IgD-negative memory B cell (primary cell): ENCODE measurements around the gene CCL24. TPM values are rescaled to one million over a fixed set of nuclear protein-coding genes. Genes with fewer than 3 reads are reported as not detected.
"Not testable (repeated sequence)": the region's sequence is repeated elsewhere in the genome, so short reads cannot be mapped to it uniquely, and the experiment has no call there.

Experiments
- H3K27ac Mint-ChIP-seq, 3 donors: one replicate each; pipeline ENCODE4 v1.8.0; 2020 to 2022; ENCODE audit warnings: mild to moderate bottlenecking in 3 of 3, mixed read lengths in 3 of 3, moderate library complexity in 1 of 3
- H3K27me3 Mint-ChIP-seq: one replicate; pipeline ENCODE4 v1.8.0; 2021; ENCODE audit warnings: mixed read lengths
- H3K36me3 Mint-ChIP-seq: one replicate; pipeline ENCODE4 v1.8.0; 2020; ENCODE audit warnings: mild to moderate bottlenecking, mixed read lengths
- H3K4me1 Mint-ChIP-seq, 3 donors: one replicate each; pipeline ENCODE4 v1.8.0; 2020 to 2022; ENCODE audit warnings: mixed read lengths in 3 of 3, mild to moderate bottlenecking in 1 of 3
- H3K4me3 Mint-ChIP-seq, 4 donors: one replicate each; pipeline ENCODE4 v1.8.0; 2020 to 2022; ENCODE audit warnings: mild to moderate bottlenecking in 4 of 4, mixed read lengths in 4 of 4, moderate library complexity in 3 of 4
- H3K9me3 Mint-ChIP-seq, 3 donors: one replicate each; pipeline ENCODE4 v1.8.0; 2020 to 2021; ENCODE audit warnings: mixed read lengths in 3 of 3, mild to moderate bottlenecking in 1 of 3
- polyA plus RNA-seq: library from polyadenylated mRNA; unstranded; fragments of 300-500 nt; fragmentation: Illumina TruSeq; gene quantifications from one replicate; pipeline ENCODE4 v1.2.3, GENCODE V29; 2021

CCL24 gene
- polyA plus RNA-seq, 1 donor from 2014 or later = not detected

- Mint-ChIP-seq H3K36me3 (no peaks in the 10 kb centered on the region), H3K27ac (no peak overlapping the region), H3K4me3 (no peak overlapping the region), H3K27me3 (peaks cover 18% of the 10 kb centered on the region), H3K4me1 (peaks cover 0 to 4% (median 2%) of the 10 kb centered on the region in 3 donors), H3K9me3 (peaks cover 0 to 6% (median 3%) of the 10 kb centered on the region in 3 donors)
Measured at GRCh38 chr7:75808106-75808505, 5.5 kb downstream of the CCL24 start.

GRCh38 chr7:75807452-75807851 is 6.2 kb downstream of the CCL24 start:
- Mint-ChIP-seq H3K36me3 (no peaks in the 10 kb centered on the region), H3K27me3 (peaks cover 21% of the 10 kb centered on the region), H3K4me1 (peaks cover 0 to 4% (median 2%) of the 10 kb centered on the region in 3 donors), H3K9me3 (peaks cover 0 to 6% (median 3%) of the 10 kb centered on the region in 3 donors), H3K27ac (no peak overlapping the region), H3K4me3 (no peak overlapping the region)

GRCh38 chr7:75806560-75807307 is 6.9 kb downstream of the CCL24 start:
- Mint-ChIP-seq H3K27ac (no peak overlapping the region), H3K4me1 (peaks cover 0 to 4% (median 2%) of the 10 kb centered on the region in 3 donors), H3K36me3 (no peaks in the 10 kb centered on the region), H3K9me3 (peaks cover 0 to 6% (median 3%) of the 10 kb centered on the region in 3 donors), H3K4me3 (peak overlapping the region in 1 of 4 donors; percentile 22), H3K27me3 (peaks cover 20% of the 10 kb centered on the region)

GRCh38 chr7:75804705-75805104 is 8.9 kb downstream of the CCL24 start:
- Mint-ChIP-seq H3K27me3 (peaks cover 16% of the 10 kb centered on the region), H3K36me3 (no peaks in the 10 kb centered on the region), H3K9me3 (peaks cover 0 to 6% (median 3%) of the 10 kb centered on the region in 3 donors), H3K27ac (no peak overlapping the region), H3K4me3 (no peak overlapping the region), H3K4me1 (peaks cover 0 to 4% (median 2%) of the 10 kb centered on the region in 3 donors)

GRCh38 chr7:75804004-75804403 is 9.6 kb downstream of the CCL24 start:
- H3K27me3 Mint-ChIP-seq = peaks cover 12% of the 10 kb centered on the region
- peaks cover 0 to 4% (median 2%) of the 10 kb centered on the region in 3 donors for H3K4me1 Mint-ChIP-seq
- no peak overlapping the region for H3K4me3 Mint-ChIP-seq
- peaks cover 0 to 6% (median 3%) of the 10 kb centered on the region in 3 donors for H3K9me3 Mint-ChIP-seq
- H3K36me3 Mint-ChIP-seq = no peaks in the 10 kb centered on the region
- no peak overlapping the region for H3K27ac Mint-ChIP-seq

GRCh38 chr7:75802552-75802821 is 11.1 kb downstream of the CCL24 start:
- Mint-ChIP-seq H3K27me3 (peaks cover 17% of the 10 kb centered on the region), H3K27ac (no peak overlapping the region), H3K4me1 (peaks cover 0 to 4% (median 2%) of the 10 kb centered on the region in 3 donors), H3K9me3 (peaks cover 0 to 6% (median under 1%) of the 10 kb centered on the region in 3 donors), H3K4me3 (no peak overlapping the region), H3K36me3 (no peaks in the 10 kb centered on the region)

GRCh38 chr7:75798770-75799169 is 14.8 kb downstream of the CCL24 start:
- H3K36me3 Mint-ChIP-seq = no peaks in the 10 kb centered on the region
- H3K4me1 Mint-ChIP-seq = peaks cover 0 to 2% (median 2%) of the 10 kb centered on the region in 3 donors
- H3K27me3 Mint-ChIP-seq = peaks cover 22% of the 10 kb centered on the region
- no peak overlapping the region for H3K27ac Mint-ChIP-seq
- H3K9me3 Mint-ChIP-seq = no peaks in the 10 kb centered on the region
- H3K4me3 Mint-ChIP-seq = peak overlapping the region in 1 of 4 donors; percentile 38

- Mint-ChIP-seq H3K9me3 (no peaks in the 10 kb centered on the region), H3K4me1 (no peaks in the 10 kb centered on the region), H3K27ac (peak overlapping the region in 1 of 3 donors; percentile 12), H3K4me3 (no peak overlapping the region), H3K36me3 (no peaks in the 10 kb centered on the region), H3K27me3 (peaks cover 15% of the 10 kb centered on the region)
Measured at GRCh38 chr7:75796420-75796819, 17.2 kb downstream of the CCL24 start.

- no peak overlapping the region for H3K4me3 Mint-ChIP-seq
- no peaks in the 10 kb centered on the region for H3K4me1 Mint-ChIP-seq
- no peak overlapping the region for H3K27ac Mint-ChIP-seq
- peaks cover 19% of the 10 kb centered on the region for H3K27me3 Mint-ChIP-seq
- H3K36me3 Mint-ChIP-seq = no peaks in the 10 kb centered on the region
- H3K9me3 Mint-ChIP-seq = no peaks in the 10 kb centered on the region
Measured at GRCh38 chr7:75795831-75796285, 17.7 kb downstream of the CCL24 start.

- peaks cover 19% of the 10 kb centered on the region for H3K27me3 Mint-ChIP-seq
- no peak overlapping the region for H3K4me3 Mint-ChIP-seq
- H3K36me3 Mint-ChIP-seq = no peaks in the 10 kb centered on the region
- no peak overlapping the region for H3K27ac Mint-ChIP-seq
- H3K9me3 Mint-ChIP-seq = no peaks in the 10 kb centered on the region
- no peaks in the 10 kb centered on the region for H3K4me1 Mint-ChIP-seq
Measured at GRCh38 chr7:75793676-75794075, 19.9 kb downstream of the CCL24 start.

GRCh38 chr7:75792567-75792966 is 21.0 kb downstream of the CCL24 start:
- H3K9me3 Mint-ChIP-seq, H3K36me3 Mint-ChIP-seq, H3K4me3 Mint-ChIP-seq, H3K4me1 Mint-ChIP-seq, H3K27ac Mint-ChIP-seq: not testable (repeated sequence)
- H3K27me3 Mint-ChIP-seq = peaks cover 14% of the 10 kb centered on the region

- no peaks in the 10 kb centered on the region for H3K9me3 Mint-ChIP-seq
- no peak overlapping the region for H3K27ac Mint-ChIP-seq
Measured at GRCh38 chr7:75789361-75789924, 24.2 kb downstream of the CCL24 start.

GRCh38 chr7:75788154-75788847 is 25.3 kb downstream of the CCL24 start:
- H3K4me3 Mint-ChIP-seq, H3K27ac Mint-ChIP-seq, H3K4me1 Mint-ChIP-seq, H3K9me3 Mint-ChIP-seq, H3K27me3 Mint-ChIP-seq, H3K36me3 Mint-ChIP-seq: not testable (repeated sequence)

More at GRCh38 chr7:75789361-75789924, 24.2 kb downstream of the CCL24 start:
- Mint-ChIP-seq H3K4me1 (no peaks in the 10 kb centered on the region), H3K36me3 (no peaks in the 10 kb centered on the region), H3K27me3 (peaks cover 8% of the 10 kb centered on the region), H3K4me3 (no peak overlapping the region)

- not testable (repeated sequence) for H3K4me3 Mint-ChIP-seq, H3K4me1 Mint-ChIP-seq, H3K9me3 Mint-ChIP-seq, H3K36me3 Mint-ChIP-seq
- peaks cover 26% of the 10 kb centered on the region for H3K27me3 Mint-ChIP-seq
- H3K27ac Mint-ChIP-seq = peak overlapping the region in 1 of 3 donors; percentile 68
Measured at GRCh38 chr7:75783058-75783457, 30.5 kb downstream of the CCL24 start.

GRCh38 chr7:75780647-75781273 is 32.8 kb downstream of the CCL24 start:
- not testable (repeated sequence) for H3K4me1 Mint-ChIP-seq, H3K36me3 Mint-ChIP-seq, H3K27ac Mint-ChIP-seq, H3K9me3 Mint-ChIP-seq, H3K4me3 Mint-ChIP-seq
- peaks cover 26% of the 10 kb centered on the region for H3K27me3 Mint-ChIP-seq
